HCT116 (cell line): ENCODE results near the gene MOV10L1. TPM values are rescaled to one million over a fixed set of nuclear protein-coding genes. Genes with fewer than 3 reads are reported as not detected.

Source experiments
- ATAC-seq: fragments of 200-7000 bp; cut with Tn5 transposase; 2 replicates; pipeline ENCODE4 v1.9.1; 2020; ENCODE audit warnings: mild to moderate bottlenecking, moderate library complexity
- BruUV-seq: library from RNA; stranded (reverse); fragments of 400-500 nt; replicated peaks from 2 replicates; lab custom pipeline; 2021; lab: Mats Ljungman, UMichigan
- CTCF ChIA-PET: fragments of 300-600 bp; sonication (Branson Sonifier 250); formaldehyde crosslinking; loops from one replicate; lab custom pipeline; 2021; ENCODE audit warnings: antibody characterized with exemption; lab: Charles Lee
- POLR2A ChIA-PET: fragments of 300-600, 350-600 bp; sonication (Branson Sonifier 250); formaldehyde crosslinking; loops from one replicate; lab custom pipeline; 2021; ENCODE audit warnings: antibody characterized with exemption; lab: Charles Lee
- RAD21 ChIA-PET, 2 experiments: fragments of 300-600 bp; sonication (Branson Sonifier 250); formaldehyde crosslinking; loops; one replicate each; lab custom pipeline; 2023; ENCODE audit warnings: low total read pairs in 2 of 2; ENCODE audit not compliant: uncharacterized antibody in 2 of 2, unreplicated experiment in 2 of 2, low non-redundant PET in 1 of 2; lab: Charles Lee
- DNase-seq: peaks from one replicate; pipeline ENCODE4 v3.0.0-alpha.2; 2010; ENCODE audit warnings: low read depth, low spot score
- H2AFZ ChIP-seq: fragments of 200-600 bp; shearing (Covaris generic), sonication (generic); 2 replicates; pipeline ENCODE4 v1.6.1; 2017; ENCODE audit warnings: low read depth, mixed run types, mixed read lengths, antibody characterized with exemption, low read length; ENCODE audit not compliant: poor library complexity, severe bottlenecking
- H3K27ac ChIP-seq: 2 replicates; pipeline ENCODE4 v1.5.1; 2012; ENCODE audit warnings: low read depth, low read length
- H3K27me3 ChIP-seq: fragments of 200-600 bp; sonication (generic); 2 replicates; pipeline ENCODE4 v1.6.1; 2016; ENCODE audit warnings: mixed run types, low read length, mixed read lengths; ENCODE audit not compliant: insufficient read depth
- H3K36me3 ChIP-seq, 2 experiments: fragments of 200-500 bp in 1 of 2; fragments of 200-600 bp in 1 of 2; sonication (Bioruptor generic) in 1 of 2; sonication (generic) in 1 of 2; 2 replicates each; pipeline versions ENCODE4 v1.5.1 to v1.6.1; 2014 to 2016; ENCODE audit warnings: low read length in 2 of 2, inconsistent platforms in 1 of 2, mixed read lengths in 1 of 2, mixed run types in 1 of 2; ENCODE audit not compliant: insufficient read depth in 2 of 2, control insufficient read depth in 1 of 2
- H3K4me1 ChIP-seq, 2 experiments: fragments of 200-600 bp in 1 of 2; sonication (generic) in 1 of 2; 2 replicates each; pipeline versions ENCODE4 v1.5.1 to v1.6.1; 2012 to 2017; ENCODE audit warnings: low read length in 2 of 2, inconsistent platforms in 1 of 2, mild to moderate bottlenecking in 1 of 2, mixed read lengths in 1 of 2, mixed run types in 1 of 2, moderate library complexity in 1 of 2; ENCODE audit not compliant: insufficient read depth in 2 of 2, control insufficient read depth in 1 of 2
- H3K4me2 ChIP-seq: fragments of 200-600 bp; sonication (generic); 2 replicates; pipeline ENCODE4 v1.6.1; 2017; ENCODE audit warnings: mixed run types, low read length, mixed read lengths
- H3K4me3 ChIP-seq, 2 experiments: fragments of 200-600 bp in 1 of 2; sonication (generic) in 1 of 2; replicated peaks in 1 of 2; 2 replicates each; pipeline ENCODE4 v1.5.1; 2011 to 2016; ENCODE audit warnings: low read length in 2 of 2, control low read depth in 1 of 2, low read depth in 1 of 2, mild to moderate bottlenecking in 1 of 2, mixed read lengths in 1 of 2, mixed run types in 1 of 2
- H3K79me2 ChIP-seq: fragments of 200-600 bp; sonication (generic); 2 replicates; pipeline ENCODE4 v1.6.1; 2017; ENCODE audit warnings: mild to moderate bottlenecking, mixed run types, low read length, moderate library complexity, mixed read lengths; ENCODE audit not compliant: insufficient read depth
- H3K9ac ChIP-seq: fragments of 200-600 bp; sonication (generic); 2 replicates; pipeline ENCODE4 v1.6.1; 2016; ENCODE audit warnings: low read length, mixed read lengths
- H3K9me2 ChIP-seq: fragments of 200-600 bp; sonication (generic), shearing (Covaris generic); 2 replicates; pipeline ENCODE4 v1.6.1; 2017; ENCODE audit warnings: mixed run types, mild to moderate bottlenecking, moderate library complexity; ENCODE audit not compliant: insufficient read depth
- H3K9me3 ChIP-seq, 2 experiments: fragments of 200-500 bp in 1 of 2; fragments of 200-600 bp in 1 of 2; sonication (Bioruptor generic) in 1 of 2; sonication (generic) in 1 of 2; 2 replicates each; pipeline ENCODE4 v1.6.1; 2014 to 2017; ENCODE audit warnings: low read length in 2 of 2, mixed read lengths in 2 of 2, inconsistent platforms in 1 of 2, low read depth in 1 of 2, mild to moderate bottlenecking in 1 of 2, mixed run types in 1 of 2, moderate library complexity in 1 of 2; ENCODE audit not compliant: control insufficient read depth in 1 of 2, insufficient read depth in 1 of 2
- H4K20me1 ChIP-seq: fragments of 200-600 bp; sonication (generic), shearing (Covaris generic); 2 replicates; pipeline ENCODE4 v1.6.1; 2017; ENCODE audit warnings: mixed run types, mild to moderate bottlenecking, moderate library complexity; ENCODE audit not compliant: insufficient read depth
- ATF3 ChIP-seq: IDR thresholded peaks from 2 replicates; pipeline ENCODE4 v1.6.1; 2012
- CBX3 ChIP-seq: IDR thresholded peaks from 2 replicates; pipeline ENCODE4 v1.6.1; 2012; ENCODE audit warnings: low read depth
- ELF1 ChIP-seq: IDR thresholded peaks from 2 replicates; pipeline ENCODE4 v1.6.1; 2012; ENCODE audit warnings: low read depth, borderline replicate concordance
- EZH2 ChIP-seq: fragments of 200-600 bp; sonication (generic); IDR thresholded peaks from 2 replicates; pipeline ENCODE4 v1.6.1; 2017; ENCODE audit warnings: antibody characterized with exemption, mixed run types
- EZH2phosphoT487 ChIP-seq: fragments of 200-600 bp; IDR thresholded peaks from 2 replicates; pipeline ENCODE4 v1.6.1; 2018; ENCODE audit warnings: antibody characterized with exemption, borderline replicate concordance
- FOSL1 ChIP-seq: IDR thresholded peaks from 2 replicates; pipeline ENCODE4 v1.6.1; 2012; ENCODE audit warnings: low read depth
- JUND ChIP-seq: IDR thresholded peaks from 2 replicates; pipeline ENCODE4 v1.6.1; 2012
- MAX ChIP-seq: IDR thresholded peaks from 2 replicates; pipeline ENCODE4 v1.6.1; 2012
- POLR2A ChIP-seq: IDR thresholded peaks from 2 replicates; pipeline ENCODE4 v1.7.0; 2011; ENCODE audit warnings: borderline replicate concordance; ENCODE audit not compliant: insufficient read depth, insufficient read length; ENCODE audit errors: extremely low read depth
- POLR2AphosphoS5 ChIP-seq: IDR thresholded peaks from 2 replicates; pipeline ENCODE4 v1.6.1; 2011; ENCODE audit warnings: mild to moderate bottlenecking, low read depth, low read length, moderate library complexity
- RAD21 ChIP-seq: IDR thresholded peaks from 2 replicates; pipeline ENCODE4 v1.6.1; 2012; ENCODE audit warnings: low read depth, mild to moderate bottlenecking
- SP1 ChIP-seq: IDR thresholded peaks from 2 replicates; pipeline ENCODE4 v1.6.1; 2012; ENCODE audit warnings: low read depth
- TCF7L2 ChIP-seq: IDR thresholded peaks from 2 replicates; pipeline ENCODE4 v1.7.0; 2011; ENCODE audit warnings: borderline replicate concordance, inconsistent platforms; ENCODE audit not compliant: insufficient read depth, insufficient read length; ENCODE audit errors: extremely low read depth
- ZFX ChIP-seq: fragments of 450-650 bp; IDR thresholded peaks from 2 replicates; pipeline ENCODE4 v1.6.1; 2017
- ZNF274 ChIP-seq: fragments of 200-500 bp; sonication (Bioruptor generic); IDR thresholded peaks from 2 replicates; pipeline ENCODE4 v1.6.1; 2014; ENCODE audit warnings: mild to moderate bottlenecking, low read depth, low read length, inconsistent platforms
- intact Hi-C: fragments of 100-400 bp; cut with micrococcal nuclease; formaldehyde crosslinking; loops from 2 replicates; pipeline ENCODE4 v1.10.0; 2022
- total RNA-seq: library from RNA; stranded (reverse); gene quantifications from one replicate; pipeline ENCODE4 v1.2.1, GENCODE V29; 2021; ENCODE audit not compliant: unreplicated experiment
- TF ChIP-seq, protein P1 (sequence below), 3 experiments: fragments of 200-600 bp in 1 of 3; sonication (generic) in 1 of 3; IDR thresholded peaks in 2 of 3; conservative IDR thresholded peaks in 1 of 3; 2 replicates each; pipeline ENCODE4 v1.5.1; 2012 to 2017; ENCODE audit warnings: low read depth in 2 of 3, low read length in 2 of 3, antibody characterized with exemption in 1 of 3, borderline replicate concordance in 1 of 3, control low read depth in 1 of 3, mild to moderate bottlenecking in 1 of 3, mixed read lengths in 1 of 3, mixed run types in 1 of 3, moderate library complexity in 1 of 3; ENCODE audit not compliant: insufficient read depth in 1 of 3

MOV10L1 gene
- total RNA-seq, 1 experiment from 2014 or later = not detected

GRCh38 chr22:50203288-50203687 is 113.5 kb downstream of the MOV10L1 start:
- no peak overlapping the region for H3K4me3 ChIP-seq
- no peak overlapping the region for H2AFZ ChIP-seq
- peaks cover 0 to 8% of the 10 kb centered on the region in 2 experiments; a peak in 1 of 4 replicates for H3K9me3 ChIP-seq
- intact Hi-C loops = loop anchor here (10.0 kb wide), 1 partner anchor 268 kb away; no protein-coding TSS in a partner anchor
- no TSS peak for BruUV-seq
- H3K36me3 ChIP-seq = peaks cover 2 to 6% of the 10 kb centered on the region in 2 experiments; a peak in 1 of 4 replicates
- ChIA-PET POLR2A (no interaction called here), CTCF (no interaction called here), RAD21 (no interaction called here)
- H3K79me2 ChIP-seq = peaks cover 10% of the 10 kb centered on the region
- H3K9me2 ChIP-seq = no peaks in the 10 kb centered on the region
- no peak overlapping the region for H3K4me2 ChIP-seq
- TF ChIP-seq, protein P1, sequence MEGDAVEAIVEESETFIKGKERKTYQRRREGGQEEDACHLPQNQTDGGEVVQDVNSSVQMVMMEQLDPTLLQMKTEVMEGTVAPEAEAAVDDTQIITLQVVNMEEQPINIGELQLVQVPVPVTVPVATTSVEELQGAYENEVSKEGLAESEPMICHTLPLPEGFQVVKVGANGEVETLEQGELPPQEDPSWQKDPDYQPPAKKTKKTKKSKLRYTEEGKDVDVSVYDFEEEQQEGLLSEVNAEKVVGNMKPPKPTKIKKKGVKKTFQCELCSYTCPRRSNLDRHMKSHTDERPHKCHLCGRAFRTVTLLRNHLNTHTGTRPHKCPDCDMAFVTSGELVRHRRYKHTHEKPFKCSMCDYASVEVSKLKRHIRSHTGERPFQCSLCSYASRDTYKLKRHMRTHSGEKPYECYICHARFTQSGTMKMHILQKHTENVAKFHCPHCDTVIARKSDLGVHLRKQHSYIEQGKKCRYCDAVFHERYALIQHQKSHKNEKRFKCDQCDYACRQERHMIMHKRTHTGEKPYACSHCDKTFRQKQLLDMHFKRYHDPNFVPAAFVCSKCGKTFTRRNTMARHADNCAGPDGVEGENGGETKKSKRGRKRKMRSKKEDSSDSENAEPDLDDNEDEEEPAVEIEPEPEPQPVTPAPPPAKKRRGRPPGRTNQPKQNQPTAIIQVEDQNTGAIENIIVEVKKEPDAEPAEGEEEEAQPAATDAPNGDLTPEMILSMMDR (IDR thresholded peaks at IDR 0.05 in 2 of 3, conservative IDR thresholded peaks at IDR 0.05 in 1 of 3; ENCODE audit: borderline replicate concordance in 1 of 3, insufficient read depth in 1 of 3, low read depth in 2 of 3, low read length in 2 of 3) = no peak
- TF ChIP-seq POLR2A (no peak), RAD21 (no peak), EZH2 (no peak), MAX (no peak), ZFX (no peak), POLR2AphosphoS5 (no peak), TCF7L2 (no peak), CBX3 (no peak), EZH2phosphoT487 (no peak), ZNF274 (no peak), JUND (no peak), ATF3 (no peak), FOSL1 (no peak), ELF1 (no peak), SP1 (no peak)
- no peak overlapping the region for H3K27ac ChIP-seq
- H3K9ac ChIP-seq = no peak overlapping the region
- DNase-seq = no peak
- H3K27me3 ChIP-seq = no peaks in the 10 kb centered on the region
- H4K20me1 ChIP-seq = no peaks in the 10 kb centered on the region
- H3K4me1 ChIP-seq = peaks cover 9 to 35% of the 10 kb centered on the region in 2 experiments
- no peak for ATAC-seq
